GM21515 (cell line): Measurements from ENCODE around the gene CD70.
A peak's percentile ranks its signal among the peaks of the same experiment; 100 is the strongest.
"Not testable (repeated sequence)": the region's sequence is repeated elsewhere in the genome, so short reads cannot be mapped to it uniquely, and the experiment has no call there.

Experiments used
- ATAC-seq: cut with Tn5 transposase; IDR thresholded peaks from one replicate; pipeline ENCODE4 v1.9.1; 2021; ENCODE audit not compliant: unreplicated experiment

Gene CD70

DNA sequence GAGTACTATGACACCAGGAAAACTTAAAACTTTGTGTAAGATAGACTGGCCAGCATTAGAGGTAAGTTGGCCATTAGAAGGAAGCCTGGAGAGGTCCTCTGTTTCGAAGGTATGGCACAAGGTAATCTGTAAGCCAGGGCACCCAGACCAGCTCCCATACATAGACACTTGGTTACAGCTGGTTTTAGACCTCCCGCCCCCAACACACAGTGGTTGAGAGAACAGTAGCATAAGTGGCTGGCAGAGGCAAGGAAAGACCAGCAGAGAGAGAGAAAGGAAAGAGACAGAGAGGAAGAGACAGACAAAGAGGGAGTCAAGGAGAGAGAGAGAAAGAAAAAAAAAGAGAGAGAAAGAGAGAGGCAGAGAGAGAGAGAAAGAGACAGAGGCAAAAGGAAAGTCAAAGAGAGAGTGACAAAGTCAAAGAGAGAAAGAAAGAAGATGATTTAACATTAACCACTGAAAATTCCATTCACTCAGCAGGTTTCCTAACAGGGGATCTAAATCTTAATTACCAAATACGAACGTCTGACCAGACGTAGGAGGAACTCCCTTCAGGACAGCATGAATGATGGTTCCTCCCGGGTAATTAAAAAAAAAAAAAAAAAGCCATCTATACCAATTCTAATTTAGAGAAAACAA lies 7.4 kb upstream of the CD70 start:
- not testable (repeated sequence) for ATAC-seq

DNA sequence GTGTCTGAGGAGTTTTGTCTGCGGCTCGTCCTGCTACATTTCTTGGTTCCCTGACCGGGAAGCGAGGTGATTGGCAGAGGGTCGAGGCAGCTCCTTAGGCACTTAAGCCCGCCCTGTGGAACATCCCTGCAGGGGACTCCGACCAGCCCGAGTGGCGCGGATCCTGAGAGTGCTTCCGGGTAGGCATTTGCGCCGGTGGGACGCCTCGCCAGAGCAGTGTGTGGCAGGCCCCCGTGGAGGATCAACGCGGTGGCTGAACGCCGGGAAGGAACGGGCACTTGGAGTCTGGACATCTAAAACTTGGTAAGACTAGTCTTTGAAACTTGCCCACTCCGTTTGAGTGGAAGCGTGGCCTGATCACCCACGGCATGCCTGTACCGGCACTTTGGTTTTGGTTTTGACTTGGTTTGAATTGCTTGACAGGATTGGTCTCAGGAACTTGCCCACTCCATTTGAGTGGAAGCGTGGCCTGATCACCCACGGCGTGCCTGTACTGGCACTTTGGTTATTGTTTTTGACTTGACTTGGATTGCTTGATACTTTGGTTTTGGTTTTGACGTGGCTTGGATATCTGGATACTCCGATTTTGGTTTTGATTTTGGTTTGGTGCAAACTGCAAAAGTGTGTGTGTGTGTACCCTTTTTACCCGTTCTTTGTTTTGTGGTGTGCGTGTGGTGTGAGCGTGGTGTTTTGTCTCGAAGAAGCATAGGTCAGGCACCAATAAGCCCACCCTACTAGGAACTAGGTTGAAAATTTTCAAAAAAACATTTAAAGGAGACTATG lies 6.7 kb upstream of the CD70 start:
- not testable (repeated sequence) for ATAC-seq

DNA sequence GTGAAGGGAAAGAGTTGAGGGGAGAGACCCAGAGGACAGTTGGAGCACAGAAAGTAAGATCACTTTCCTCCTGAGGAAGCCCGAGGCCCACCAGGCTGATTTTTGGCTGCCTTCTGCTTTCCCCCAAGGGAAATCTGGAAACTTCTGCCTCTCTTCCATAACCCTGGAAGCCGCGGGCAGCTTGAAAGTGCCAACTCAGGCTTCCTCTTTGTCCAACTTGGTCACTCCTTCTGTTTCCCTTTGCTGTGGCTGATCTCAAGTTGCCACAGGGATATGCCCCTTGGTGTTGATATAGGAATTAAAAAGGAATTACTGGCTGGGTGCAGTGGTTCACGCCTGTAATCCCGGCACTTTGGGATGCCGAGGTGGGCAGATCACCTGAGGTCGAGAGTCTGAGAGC lies 5.7 kb upstream of the CD70 start:
- ATAC-seq: no peak

DNA sequence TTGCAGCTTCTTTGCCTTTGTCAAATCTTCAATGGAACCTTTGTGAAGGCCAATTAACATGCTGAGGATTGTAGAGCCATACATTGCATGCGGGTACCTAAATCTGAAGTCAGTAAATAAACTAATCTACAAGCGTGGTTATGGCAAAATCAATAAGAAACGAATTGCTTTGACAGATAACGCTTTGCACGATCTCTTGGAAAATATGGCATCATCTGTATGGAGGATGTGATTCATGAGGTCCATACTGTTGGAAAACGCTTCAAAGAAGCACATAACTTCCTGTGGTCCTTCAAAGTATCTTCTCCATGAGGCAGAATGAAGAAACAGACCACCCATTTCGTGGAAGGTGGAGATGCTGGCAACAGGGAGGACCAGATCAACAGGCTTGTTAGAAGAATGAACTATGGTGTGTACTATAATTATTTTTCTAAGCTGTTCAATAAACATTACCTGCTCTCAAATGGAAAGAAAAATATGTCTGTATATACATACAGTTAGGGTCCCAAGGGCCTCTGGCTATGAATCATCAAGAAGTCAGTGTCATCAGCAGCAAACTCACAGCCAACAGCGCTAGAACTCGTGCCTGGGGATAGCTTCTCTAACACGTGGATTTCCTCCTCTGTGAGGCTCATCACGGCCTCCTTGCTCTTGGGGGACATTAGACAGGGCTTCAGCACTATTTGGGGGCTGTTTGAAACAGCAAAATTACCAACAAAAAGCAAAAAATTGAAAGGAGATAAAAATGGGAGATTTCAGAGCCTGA lies 2.9 kb upstream of the CD70 start:
- no peak for ATAC-seq

DNA sequence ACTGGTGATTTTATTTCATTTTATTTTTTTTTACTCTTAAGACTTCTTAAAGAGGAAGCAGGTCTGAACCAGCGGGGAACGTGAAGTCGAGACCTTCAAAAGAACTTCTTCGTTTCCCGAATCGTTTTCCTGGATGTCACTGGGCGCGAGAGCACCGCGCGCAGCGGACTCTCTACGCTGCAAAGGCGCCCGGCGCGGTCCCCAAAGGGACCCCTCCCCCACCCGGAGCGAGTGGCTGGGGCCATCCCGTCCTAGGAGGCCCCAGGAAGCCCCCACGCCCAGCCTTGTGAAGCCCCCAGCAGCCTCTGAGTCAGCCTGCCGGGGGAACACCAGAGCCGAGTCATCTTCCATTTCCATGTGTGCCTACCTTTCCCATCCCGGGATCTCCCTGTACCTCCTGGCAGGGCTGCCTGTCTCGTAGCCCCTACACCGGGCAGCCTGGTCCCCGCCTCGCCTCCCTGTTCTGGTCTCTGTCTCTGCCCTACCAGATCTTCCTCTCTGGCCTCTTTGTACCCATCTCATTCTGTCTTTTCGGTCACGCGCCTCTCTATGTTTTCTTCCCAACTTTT lies 608 bp downstream of the CD70 start:
- peak; percentile 7 for ATAC-seq

DNA sequence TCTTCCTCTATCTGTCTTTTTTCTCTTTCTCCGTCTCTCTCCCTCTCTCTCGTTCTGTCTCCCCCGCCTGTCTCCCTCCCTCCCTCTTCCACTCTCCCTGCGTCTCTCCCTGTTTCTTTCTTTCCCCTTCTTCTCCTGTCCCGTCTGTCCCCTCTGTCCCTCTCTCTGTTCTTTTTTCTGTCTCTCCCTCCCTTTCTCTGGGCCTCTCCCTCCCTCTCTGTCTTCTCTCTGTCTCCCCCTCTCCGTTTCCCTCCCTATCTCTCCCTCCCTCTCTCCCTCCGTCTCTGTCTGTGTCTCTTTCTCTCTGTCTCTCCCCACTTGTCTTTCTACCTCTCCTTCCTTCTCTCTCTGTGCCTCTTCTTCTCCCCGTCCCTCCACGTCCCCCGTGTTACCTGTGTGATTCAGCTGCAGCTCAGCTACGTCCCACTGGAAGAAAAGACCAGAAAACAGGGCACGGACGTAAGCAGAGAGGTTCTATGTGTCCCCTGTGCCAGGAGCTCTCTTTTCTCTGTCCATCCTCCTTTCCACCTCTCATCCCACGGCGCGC lies 1.2 kb downstream of the CD70 start:
- ATAC-seq: no peak

DNA sequence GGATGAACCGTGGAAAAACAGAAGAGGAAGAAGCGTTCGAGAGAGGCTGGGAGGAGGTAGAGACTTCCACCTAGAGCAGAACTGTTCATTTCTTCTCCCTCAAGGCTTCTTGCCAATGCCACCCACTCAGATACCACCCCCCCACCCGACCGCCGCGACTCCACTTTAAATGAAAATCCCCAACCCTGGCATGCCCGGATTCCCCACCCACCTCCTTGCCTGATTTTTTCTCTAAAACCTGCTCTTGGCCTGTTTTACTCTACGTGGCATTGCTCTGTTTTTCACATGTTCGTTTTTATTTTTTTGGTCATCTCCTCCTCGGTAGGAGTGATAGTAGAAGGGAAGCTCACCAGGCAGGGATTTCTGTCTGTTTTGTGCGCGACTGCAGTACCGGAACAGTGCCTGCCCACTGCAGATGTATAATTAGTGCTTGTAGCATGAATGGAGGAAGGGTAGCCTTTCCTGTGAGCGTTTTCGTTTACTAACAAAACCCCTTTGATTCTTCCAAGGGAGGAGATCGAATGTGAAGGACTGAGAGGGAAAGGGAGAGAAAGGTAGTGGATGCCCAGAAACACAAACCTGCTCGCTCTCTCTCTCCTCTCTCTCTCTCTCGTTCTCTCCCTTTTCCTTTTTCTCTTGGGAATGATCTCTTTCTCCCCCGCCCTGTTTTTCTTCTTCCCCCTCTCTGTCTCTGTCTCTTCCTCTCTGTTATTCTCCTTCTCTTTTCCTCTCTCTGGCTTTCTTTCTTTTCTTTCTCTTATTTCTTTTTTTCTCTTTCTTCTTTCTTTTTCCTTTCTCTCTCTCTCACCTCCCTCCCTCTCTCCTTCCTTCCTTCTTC lies 2.2 kb downstream of the CD70 start:
- no peak for ATAC-seq

DNA sequence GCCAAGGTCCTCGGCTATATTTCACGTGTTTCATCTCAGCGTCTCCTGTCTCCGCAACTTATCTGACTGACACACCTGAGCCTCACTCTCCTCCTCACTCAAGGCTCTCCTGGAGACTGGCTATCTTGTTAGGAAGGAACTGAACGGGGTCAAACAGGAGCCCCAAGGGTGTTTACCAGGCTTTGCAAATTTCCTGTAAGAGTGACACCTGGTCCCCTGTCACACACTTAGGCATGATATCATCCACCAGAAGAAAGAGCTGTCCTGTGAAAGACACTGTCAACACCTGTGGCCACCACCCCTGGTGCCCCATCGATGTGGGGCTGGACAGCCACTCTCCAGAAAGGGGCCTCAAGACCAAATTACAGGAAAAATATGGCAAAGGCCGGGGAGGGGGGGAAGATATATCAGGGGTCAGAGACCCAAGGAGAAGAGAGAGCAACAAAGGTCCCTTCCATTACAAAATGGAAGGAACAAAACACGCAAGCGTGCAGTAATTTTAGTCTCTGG lies 2.9 kb downstream of the CD70 start:
- ATAC-seq: no peak

DNA sequence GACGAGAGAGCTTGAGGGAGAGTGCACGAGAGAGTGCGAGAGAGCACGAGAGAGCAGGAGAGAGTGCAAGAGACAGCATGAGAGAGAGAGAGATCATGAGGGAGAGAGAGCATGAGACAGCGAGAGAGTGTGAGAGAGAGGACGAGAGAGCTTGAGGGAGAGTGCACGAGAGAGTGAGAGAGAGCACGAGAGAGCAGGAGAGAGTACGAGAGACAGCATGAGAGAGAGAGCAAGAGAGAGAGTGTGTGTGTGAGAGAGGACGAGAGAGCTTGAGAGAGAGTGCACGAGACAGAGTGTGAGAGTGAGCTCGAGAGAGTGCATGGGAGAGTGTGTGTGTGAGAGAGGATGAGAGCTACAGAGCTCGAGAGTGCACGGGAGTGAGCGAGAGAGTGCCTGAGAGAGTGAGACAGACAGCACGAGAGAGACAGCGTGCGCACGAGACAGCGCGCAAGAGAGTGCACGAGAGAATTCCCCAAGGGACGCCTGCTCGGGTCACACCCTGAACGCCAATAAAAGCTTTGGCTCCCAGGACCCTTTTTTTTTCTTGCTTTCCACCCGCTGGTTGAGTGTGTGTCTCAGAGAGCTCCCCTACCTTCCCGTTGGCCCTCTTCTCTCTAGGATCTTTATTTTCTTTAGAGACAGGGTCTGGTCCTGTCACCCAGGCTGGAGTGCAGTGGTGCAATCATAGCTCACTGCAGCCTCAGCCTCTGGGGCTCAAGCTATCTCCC lies 3.7 kb downstream of the CD70 start:
- no peak for ATAC-seq

DNA sequence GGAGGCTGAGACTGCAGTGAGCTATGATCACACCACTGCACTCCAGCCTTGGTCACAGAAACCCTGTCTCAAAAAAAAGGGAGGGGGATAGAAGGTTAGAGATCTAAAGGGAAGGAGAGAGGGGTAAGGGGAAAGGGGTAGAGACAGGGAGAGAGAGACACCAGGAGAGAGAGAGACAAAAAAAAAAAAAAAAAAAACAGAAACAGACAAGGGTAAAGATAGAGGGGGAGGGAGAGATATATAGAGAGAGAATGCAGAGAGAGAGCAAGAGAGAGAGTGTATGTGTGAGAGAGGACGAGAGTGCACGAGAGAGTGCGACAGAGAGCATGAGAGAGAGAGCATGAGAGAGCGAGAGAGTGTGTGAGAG lies 4.2 kb downstream of the CD70 start:
- ATAC-seq: no peak

DNA sequence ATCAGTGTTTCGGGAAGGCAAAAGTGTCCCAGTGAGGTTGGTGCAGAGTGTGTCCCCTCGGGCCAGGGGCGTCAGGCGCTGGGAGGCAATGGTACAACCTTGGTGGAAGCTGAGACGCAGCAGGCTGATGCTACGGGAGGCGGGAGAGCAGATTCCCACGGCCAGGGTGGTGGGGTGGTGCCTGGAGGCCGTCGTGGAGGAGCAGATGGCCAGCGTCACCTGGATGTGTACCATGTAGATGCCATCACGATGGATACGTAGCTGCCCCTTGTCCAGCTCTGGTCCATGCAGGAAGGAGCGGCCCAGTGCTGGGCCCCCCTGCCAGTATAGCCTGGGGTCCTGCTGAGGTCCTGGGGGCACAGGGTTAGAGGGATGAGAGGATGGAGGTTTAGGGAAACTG lies 4.9 kb downstream of the CD70 start:
- ATAC-seq: no peak

DNA sequence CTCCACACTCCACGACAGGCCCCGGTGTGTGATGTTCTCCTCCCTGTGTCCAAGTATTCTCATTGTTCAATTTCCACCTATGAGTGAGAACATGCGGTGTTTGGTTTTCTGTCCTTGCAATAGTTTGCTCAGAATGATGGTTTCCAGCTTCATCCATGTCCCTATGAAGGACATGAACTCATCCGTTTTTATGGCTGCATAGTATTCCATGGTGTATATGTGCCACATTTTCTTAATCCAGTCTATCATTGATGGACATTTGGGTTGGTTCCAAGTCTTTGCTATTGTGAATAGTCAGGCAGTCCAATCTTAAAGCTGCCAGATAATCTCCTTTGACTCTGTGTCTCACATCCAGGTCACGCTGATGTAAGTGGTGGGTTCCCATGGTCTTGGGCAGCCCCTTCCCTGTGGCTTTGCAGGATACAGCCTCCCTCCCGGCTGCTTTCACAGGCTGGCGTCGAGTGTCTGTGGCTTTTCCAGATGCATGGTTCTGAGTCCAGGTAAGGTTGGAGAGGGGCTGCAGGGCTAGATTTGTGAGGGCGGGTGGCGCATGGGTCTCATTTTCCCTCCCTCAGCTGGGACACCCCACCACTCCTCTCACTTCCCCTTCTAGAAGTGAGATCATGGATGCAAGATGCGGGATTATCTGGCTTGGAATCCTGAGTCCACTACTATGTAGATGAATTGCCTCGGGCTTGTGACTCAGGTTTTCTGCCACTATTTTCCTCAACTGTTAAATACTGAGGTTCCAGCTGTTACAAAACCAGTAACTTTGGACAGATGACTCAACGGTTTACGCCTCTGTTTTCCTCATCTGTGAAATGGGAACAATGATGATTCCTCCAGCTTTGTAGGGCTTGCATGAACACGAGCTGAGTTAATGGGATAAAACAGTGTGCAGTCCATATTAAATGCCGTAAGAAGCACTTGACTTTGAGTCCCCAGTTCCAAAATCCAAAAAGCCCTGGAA lies 8.2 kb downstream of the CD70 start:
- not testable (repeated sequence) for ATAC-seq

DNA sequence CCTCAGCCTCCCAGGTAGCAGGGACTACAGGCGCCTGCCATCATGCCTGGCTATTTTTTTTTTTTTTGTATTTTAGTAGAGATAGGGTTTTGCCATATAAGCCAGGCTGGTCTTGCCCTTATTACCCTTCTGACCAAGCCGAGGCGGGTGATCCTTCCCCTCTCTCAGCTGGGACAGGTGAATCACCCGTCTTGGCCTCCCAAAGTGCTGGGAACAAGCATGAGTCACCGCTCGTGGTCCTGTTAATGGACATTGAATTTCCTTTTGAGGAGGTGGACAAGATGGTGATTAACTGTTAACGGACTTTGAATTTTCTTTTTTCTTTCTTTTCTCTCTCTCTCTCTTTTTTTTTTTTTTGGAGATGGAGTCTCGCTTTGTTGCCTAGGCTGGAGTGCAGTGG lies 10.6 kb downstream of the CD70 start:
- ATAC-seq: no peak

DNA sequence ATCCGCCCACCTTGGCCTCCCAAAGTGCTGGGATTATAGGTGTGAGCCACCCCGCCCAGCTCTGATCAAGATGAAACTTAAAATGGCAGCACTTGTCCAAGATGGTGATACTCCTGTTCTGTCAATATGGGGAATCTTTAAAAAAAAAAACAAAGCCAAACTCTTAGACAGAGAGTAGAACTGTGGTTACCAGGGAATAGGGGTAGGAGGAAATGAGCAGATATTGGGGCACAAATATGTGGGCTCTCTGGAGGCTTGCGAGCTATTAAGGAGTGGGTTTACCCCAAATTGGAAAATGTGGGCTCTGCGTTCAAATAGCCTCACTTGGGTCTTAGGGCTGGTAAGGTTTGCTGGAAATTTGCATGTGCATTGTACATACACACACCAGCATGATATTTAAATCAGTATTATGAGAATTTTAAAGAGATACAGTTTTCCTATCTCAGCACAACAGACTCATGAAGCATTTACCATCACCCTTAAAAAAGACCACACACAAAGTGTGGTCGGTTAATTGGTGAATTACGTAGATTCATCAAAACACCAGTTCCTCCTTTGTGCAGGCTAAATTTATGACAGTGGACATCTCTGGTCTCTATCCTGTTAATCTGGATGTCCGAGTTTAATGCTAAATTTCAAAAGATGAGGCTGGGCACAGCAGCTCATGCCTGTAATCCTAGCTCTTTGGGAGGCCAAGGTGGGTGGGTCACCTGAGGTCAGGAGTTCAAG lies 11.3 kb downstream of the CD70 start:
- no peak for ATAC-seq

DNA sequence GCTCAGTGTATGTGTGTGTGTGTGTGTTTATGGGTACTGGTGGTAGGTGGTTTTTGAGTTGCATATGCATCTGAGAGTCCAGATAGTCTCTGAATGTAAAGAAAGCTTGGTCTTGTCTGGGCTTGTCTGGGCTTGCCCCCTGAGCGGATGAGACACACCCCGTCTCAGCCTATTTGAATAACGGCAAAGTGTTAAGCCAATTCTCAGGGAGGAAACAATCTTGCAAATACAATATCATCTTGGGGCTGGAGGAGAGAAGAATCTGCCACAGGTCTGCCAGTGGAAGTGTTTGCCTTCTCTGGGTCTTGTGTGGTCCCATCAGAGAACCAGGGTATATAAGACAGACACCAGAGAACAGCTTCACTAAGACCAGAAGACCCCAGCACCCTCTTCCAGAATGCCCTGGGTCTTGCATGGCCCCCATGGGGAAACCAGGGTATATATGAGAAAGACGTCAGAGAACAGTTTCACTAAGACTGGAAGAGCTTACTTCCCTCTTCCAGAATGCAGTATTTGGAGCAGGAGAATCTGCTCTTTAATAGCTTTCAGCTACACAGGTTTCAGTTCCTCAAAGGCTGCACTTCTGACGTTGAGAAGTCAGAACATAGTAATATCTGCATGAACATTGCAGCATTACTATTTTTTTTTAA lies 13.3 kb downstream of the CD70 start:
- ATAC-seq: peak; percentile 70

DNA sequence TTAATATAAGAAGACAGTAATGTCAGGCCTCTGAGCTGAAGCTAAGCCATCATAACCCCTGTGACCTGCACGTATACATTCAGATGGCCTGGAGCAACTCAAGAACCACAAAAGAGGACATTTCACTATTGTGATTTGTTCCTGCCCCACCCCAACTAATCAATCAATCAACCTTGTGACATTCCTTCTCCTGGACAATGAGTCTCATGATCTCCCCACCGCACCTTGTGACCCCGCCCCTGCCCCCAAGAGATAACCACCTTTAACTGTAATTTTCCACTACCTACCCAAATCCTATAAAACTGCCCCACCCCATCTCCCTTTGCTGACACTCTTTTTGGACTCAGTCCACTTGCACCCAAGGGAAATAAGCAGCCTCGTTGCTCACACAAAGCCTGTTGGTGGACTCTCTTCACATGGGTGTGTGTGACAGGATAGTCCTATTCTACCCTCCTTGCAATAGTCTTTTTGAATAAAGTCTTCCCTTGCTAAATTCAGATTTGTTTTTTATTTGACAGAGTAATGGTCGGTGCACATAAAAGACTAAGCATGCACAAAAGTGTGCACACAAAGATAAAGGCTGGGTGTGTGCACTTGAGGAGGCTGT lies 14.0 kb downstream of the CD70 start:
- no peak for ATAC-seq

DNA sequence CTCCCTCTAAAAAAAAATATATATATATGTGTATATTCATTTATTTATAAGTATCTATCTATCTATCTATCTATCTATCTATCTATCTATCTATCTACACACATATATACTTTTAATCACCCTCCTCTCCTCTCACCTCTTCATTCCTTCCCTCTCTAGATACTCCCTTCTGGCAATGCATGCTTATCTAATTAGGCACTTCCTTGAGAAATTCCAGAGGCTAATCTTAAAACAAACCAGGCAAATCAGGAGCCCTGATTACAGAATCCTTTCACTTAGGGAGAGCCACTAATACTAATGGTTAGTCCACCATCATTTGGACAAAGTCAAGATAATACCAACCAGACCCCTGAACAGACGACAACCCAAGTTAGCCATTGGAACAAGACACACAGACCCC lies 17.6 kb downstream of the CD70 start:
- no peak for ATAC-seq
